Mononuclear cell (primary cell): Measurements from ENCODE around the gene CRYBB2. TPM values are rescaled to one million over a fixed set of nuclear protein-coding genes. Genes with fewer than 3 reads are reported as not detected.
"Not testable (repeated sequence)": the region's sequence is repeated elsewhere in the genome, so short reads cannot be mapped to it uniquely, and the experiment has no call there.

ENCODE experiments used
- H3K27me3 ChIP-seq: 2 replicates; pipeline ENCODE4 v1.6.0; 2011; ENCODE audit warnings: low read length, control low read depth; ENCODE audit not compliant: insufficient read depth
- H3K4me1 ChIP-seq: 2 replicates; pipeline ENCODE4 v1.5.1; 2011; ENCODE audit warnings: mild to moderate bottlenecking, low read length, control low read depth; ENCODE audit not compliant: insufficient read depth
- H3K4me3 ChIP-seq: 2 replicates; pipeline ENCODE4 v1.5.1; 2011; ENCODE audit warnings: mild to moderate bottlenecking, low read length, moderate library complexity
- H3K9me3 ChIP-seq: 2 replicates; pipeline ENCODE4 v1.5.1; 2011; ENCODE audit warnings: low read depth, mild to moderate bottlenecking, control low read depth, low read length
- total RNA-seq: library from RNA; depleted of rRNA; stranded (reverse); fragments of >200 nt; gene quantifications from one replicate; pipeline ENCODE4 v1.2.3, GENCODE V29; 2012

CRYBB2 gene
- total RNA-seq, 1 donor: not detected

DNA sequence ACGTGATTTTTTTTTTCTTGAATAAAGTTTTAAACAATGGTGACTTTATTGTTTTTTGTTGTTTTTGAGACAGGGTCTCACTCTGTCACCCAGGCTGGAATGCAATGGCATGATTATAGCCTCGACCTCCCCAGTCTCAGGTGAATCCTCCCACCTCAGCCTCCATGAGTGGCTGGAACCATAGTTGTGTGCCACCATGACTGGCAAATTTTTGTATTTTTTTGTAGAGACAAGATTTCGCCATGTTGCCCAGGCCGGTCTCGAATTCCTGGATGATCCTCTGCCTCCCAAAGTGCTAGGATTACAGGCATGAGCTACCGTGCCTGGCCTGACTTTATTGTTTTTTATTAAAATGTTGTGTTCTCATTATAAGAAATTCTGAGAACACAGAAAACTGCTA, 32.0 kb upstream of the CRYBB2 start:
- H3K4me3 ChIP-seq: no peak overlapping the region

DNA sequence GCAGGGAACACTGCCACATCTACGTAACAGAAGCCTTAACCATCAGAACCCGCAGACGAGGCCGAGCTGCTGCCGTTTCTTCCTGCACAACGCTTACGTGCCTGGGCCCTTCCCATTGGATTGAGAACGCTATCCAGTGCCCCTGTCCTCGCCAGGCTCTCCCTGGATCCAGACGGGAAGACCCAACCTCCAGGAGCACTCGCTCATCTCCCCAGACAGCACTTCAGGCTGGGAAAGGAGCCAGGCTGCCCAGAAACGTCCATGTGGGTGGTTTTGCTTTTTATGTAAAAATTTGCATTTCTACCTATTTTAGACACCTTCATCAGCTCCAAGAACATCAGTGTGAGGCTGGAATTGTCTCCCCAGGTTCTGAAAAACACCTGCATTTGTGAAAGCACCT, 27.0 kb upstream of the CRYBB2 start:
- Histone ChIP-seq H3K27me3 (no peaks in the 10 kb centered on the region), H3K4me1 (no peaks in the 10 kb centered on the region), H3K4me3 (no peak overlapping the region), H3K9me3 (no peaks in the 10 kb centered on the region)

More for the DNA sequence above, 32.0 kb upstream of the CRYBB2 start:
- no peaks in the 10 kb centered on the region for H3K9me3 ChIP-seq
- no peaks in the 10 kb centered on the region for H3K4me1 ChIP-seq
- H3K27me3 ChIP-seq: no peaks in the 10 kb centered on the region

DNA sequence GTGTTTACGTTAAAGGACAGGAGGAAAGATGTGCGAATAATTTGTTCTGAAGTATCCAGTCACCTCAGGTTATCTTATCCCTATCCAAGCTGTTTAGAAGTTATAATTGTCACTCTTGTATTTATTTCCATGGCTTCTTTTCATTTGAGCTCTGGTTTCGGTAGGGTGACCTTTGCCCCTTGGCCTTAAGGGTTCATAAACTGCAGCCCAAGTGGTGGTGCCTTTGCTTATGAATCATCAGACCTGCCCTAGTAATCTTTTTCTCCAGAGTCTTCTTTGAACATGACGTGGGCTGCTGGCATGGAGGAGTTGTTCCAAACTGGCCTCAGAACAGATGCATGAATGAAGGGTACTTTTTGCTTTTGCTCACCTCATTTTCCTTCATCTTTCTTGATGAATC, 26.3 kb upstream of the CRYBB2 start:
- Histone ChIP-seq H3K27me3 (no peaks in the 10 kb centered on the region), H3K4me3 (no peak overlapping the region), H3K4me1 (no peaks in the 10 kb centered on the region), H3K9me3 (no peaks in the 10 kb centered on the region)

GRCh38 chr22:25193548-25193947, 25.9 kb upstream of the CRYBB2 start:
- H3K4me3 ChIP-seq: no peak overlapping the region
- no peaks in the 10 kb centered on the region for H3K9me3 ChIP-seq
- no peaks in the 10 kb centered on the region for H3K27me3 ChIP-seq

GRCh38 chr22:25196326-25196725, 23.1 kb upstream of the CRYBB2 start:
- Histone ChIP-seq H3K9me3 (no peaks in the 10 kb centered on the region), H3K4me3 (no peak overlapping the region), H3K27me3 (no peaks in the 10 kb centered on the region), H3K4me1 (no peaks in the 10 kb centered on the region)

More at GRCh38 chr22:25193548-25193947, 25.9 kb upstream of the CRYBB2 start:
- no peaks in the 10 kb centered on the region for H3K4me1 ChIP-seq

- Histone ChIP-seq H3K4me3 (no peak overlapping the region), H3K27me3 (no peaks in the 10 kb centered on the region), H3K4me1 (no peaks in the 10 kb centered on the region), H3K9me3 (no peaks in the 10 kb centered on the region)
Measured at GRCh38 chr22:25197340-25197739, 22.1 kb upstream of the CRYBB2 start.

DNA sequence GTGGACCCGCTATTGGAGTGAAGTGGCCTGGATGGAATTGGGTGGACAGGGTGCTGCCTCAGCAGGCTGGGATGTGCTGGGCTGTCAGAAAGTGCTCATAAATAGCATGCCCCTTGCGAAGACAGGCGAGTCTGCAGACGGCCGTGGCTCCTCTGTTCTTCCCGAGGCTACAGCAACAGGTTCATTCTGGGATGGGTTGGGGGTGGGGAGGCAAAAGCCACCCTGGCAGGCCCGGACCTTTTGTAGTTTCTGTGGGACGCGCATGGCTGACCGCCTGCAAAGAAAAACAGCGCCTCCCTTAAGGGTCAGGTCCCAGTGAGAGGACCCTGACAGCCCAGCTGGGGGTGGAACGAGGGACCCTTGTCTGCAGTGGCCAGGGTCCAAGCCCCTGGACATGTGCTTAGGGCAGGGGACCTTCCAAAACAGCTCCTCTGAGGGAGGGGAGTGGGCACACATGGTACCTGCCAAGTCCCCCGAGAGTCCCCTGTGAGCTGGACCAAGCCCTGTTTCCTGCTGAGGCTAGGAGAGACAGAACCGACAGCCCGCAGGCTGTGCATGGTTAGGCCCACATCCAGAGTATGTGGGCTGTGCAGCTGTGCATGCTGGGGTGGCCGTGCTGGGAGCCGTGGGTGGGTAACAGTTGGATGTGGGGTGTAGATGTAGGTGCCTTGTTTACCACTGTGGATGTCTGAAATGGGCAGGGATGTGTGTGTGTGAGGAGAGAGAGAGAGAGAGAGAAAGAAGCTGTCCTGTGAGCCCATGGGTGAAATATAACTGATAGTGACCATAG, 19.5 kb upstream of the CRYBB2 start, which contains the start of gene CRYBB3:
TSS of gene CRYBB3 (plus strand) at position 128 of the 790 bp plus-strand sequence. CDS start 1,539 bp downstream, outside the sequence.
- no peaks in the 10 kb centered on the region for H3K27me3 ChIP-seq
- H3K4me3 ChIP-seq: no peak within 1 kb of the TSS
- H3K9me3 ChIP-seq: no peaks in the 10 kb centered on the region
- H3K4me1 ChIP-seq: no peaks in the 10 kb centered on the region

- no peaks in the 10 kb centered on the region for H3K27me3 ChIP-seq
- no peaks in the 10 kb centered on the region for H3K9me3 ChIP-seq
- no peak overlapping the region for H3K4me3 ChIP-seq
- H3K4me1 ChIP-seq: no peaks in the 10 kb centered on the region
Measured at GRCh38 chr22:25200967-25201366, 18.5 kb upstream of the CRYBB2 start.

DNA sequence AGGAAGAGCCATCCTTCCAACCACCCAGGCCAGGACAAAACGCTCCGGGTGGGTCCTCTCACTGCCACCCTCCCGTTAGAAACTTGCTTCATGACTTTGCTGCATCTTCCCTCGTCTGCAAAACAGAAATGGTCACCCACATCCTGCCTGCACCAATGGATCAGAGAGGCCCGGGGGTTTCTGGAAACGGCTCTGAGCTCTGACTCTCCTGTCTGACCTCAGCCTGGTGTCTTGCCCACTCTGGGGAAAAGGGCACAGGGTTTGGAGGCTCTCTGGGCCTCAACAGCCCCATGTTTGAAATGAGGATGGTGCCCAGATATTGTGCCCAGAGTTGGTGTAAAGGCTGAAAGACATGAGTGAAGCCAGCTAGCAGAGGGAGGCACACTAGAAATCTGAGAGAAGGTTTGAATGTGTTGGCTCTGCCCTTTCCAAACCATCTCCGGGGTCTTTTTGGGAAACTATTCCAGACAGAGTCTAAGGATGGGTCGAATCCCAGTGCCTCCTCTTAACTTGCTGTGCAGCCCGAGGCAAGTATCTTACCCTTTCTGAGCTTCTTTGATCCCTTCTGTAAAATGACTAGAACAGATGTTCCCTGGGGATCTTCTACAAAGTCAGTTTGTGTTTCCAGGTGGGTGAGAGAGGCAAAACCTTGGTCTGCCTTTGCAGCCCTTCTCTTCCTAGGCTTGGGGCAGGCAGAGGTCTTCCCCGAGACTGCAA, 17.7 kb upstream of the CRYBB2 start:
- Histone ChIP-seq H3K4me3 (no peak overlapping the region), H3K9me3 (no peaks in the 10 kb centered on the region), H3K27me3 (no peaks in the 10 kb centered on the region), H3K4me1 (no peaks in the 10 kb centered on the region)

- H3K4me1 ChIP-seq: no peaks in the 10 kb centered on the region
- H3K9me3 ChIP-seq: no peaks in the 10 kb centered on the region
- no peak overlapping the region for H3K4me3 ChIP-seq
- H3K27me3 ChIP-seq: no peaks in the 10 kb centered on the region
Measured at GRCh38 chr22:25202290-25202921, 17.0 kb upstream of the CRYBB2 start.

DNA sequence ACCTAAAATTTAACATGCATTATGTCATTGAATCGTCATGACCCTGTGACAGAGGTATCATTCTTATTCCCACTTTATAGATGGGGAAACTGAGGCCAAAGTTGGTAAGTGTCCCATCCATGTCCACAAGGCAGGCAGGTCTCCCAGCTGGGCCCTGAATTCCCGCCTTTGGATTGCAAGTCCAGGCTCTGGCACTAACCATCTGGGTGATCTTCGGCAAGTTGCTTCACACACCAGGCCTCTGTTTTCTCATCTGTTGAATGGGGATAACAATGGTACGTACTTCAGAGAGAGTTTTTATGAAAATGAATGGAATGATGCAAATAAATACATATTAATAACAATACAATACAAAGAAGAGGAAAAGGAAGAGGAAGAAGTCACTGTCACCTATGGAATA, 16.4 kb upstream of the CRYBB2 start:
- no peaks in the 10 kb centered on the region for H3K27me3 ChIP-seq
- H3K9me3 ChIP-seq: no peaks in the 10 kb centered on the region
- H3K4me1 ChIP-seq: no peaks in the 10 kb centered on the region
- H3K4me3 ChIP-seq: no peak overlapping the region

DNA sequence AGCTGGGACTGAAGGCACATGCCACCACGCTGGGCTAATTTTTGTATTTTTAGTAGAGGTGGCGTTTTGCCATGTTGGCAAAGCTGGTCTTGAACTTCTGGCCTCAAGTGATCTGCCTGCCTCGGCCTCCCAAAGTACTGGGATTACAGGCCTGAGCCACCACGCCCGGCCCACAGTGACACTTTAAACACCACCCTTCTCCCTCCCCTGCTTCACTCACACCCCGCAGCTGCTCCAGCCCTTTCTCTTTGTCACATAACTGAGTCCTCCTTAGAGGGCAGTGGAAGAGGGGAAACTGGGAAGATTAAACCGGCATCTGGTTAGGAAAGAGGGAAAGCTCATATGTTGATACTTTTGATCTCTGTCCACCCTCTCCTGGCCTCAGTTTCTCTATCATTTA, 14.9 kb upstream of the CRYBB2 start:
- H3K4me3 ChIP-seq, H3K4me1 ChIP-seq, H3K27me3 ChIP-seq, H3K9me3 ChIP-seq: not testable (repeated sequence)

- H3K27me3 ChIP-seq: no peaks in the 10 kb centered on the region
- no peaks in the 10 kb centered on the region for H3K4me1 ChIP-seq
- H3K4me3 ChIP-seq: no peak overlapping the region
- no peaks in the 10 kb centered on the region for H3K9me3 ChIP-seq
Measured at GRCh38 chr22:25205847-25206246, 13.6 kb upstream of the CRYBB2 start.

DNA sequence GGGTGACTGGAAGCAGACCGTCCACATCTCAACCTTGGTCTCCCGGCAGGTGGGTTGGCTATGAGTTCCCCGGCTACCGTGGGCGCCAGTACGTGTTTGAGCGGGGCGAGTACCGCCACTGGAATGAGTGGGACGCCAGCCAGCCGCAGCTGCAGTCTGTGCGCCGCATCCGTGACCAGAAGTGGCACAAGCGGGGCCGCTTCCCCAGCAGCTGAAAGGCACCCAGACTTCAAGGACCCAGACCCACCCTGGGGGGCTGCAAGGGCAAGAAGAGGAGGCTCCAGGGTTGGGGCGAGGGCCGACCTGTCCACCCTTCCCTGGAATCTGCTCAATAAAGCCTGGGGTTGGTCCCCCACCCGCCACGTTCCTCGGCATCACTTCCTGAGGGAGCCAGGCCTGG, 12.4 kb upstream of the CRYBB2 start:
- Histone ChIP-seq H3K4me3 (no peak overlapping the region), H3K27me3 (no peaks in the 10 kb centered on the region), H3K4me1 (no peaks in the 10 kb centered on the region), H3K9me3 (no peaks in the 10 kb centered on the region)

DNA sequence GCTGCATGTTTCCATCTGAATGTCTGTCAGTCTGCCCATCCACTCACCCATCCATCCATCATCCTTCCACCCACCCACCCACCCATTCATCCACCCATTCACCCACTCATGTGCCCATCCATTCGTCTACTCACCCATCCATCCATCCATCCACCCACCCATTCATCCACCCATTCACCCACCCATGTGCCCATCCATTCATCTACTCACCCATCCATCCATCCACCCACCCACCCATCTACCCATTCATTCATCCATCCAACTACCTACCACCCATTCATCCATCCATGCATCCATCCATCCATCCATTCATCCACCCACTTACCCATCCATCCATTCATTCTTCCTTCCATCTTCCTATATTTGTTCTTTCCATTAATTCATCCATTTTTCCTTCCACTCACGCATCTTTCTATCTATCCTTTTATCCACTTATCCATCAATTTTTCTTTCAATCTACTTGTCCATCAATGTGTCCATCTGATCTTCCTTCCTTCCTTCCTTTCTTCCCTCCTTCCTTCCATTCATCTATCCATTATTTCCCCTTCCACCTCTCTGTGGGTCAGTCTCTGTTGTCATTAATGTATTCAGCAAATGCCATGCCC, 11.8 kb upstream of the CRYBB2 start:
- H3K9me3 ChIP-seq: no peaks in the 10 kb centered on the region
- H3K27me3 ChIP-seq: no peaks in the 10 kb centered on the region
- no peaks in the 10 kb centered on the region for H3K4me1 ChIP-seq
- H3K4me3 ChIP-seq: no peak overlapping the region
